ENCODE measurements around the gene MAGEF1.

GRCh38 chr3:184728010-184728527 is 16.2 kb upstream of the MAGEF1 start:
- TF ChIP-seq POLR2A (IDR thresholded peaks at IDR 0.05) (no peak), CTCF (IDR thresholded peaks at IDR 0.05) (no peak)
